ENCODE results near the gene GLIPR1L2.

- no peak for TF ChIP-seq CTCF (IDR thresholded peaks at IDR 0.05)
- TF ChIP-seq POLR2A (IDR thresholded peaks at IDR 0.05) = no peak
Observed at GRCh38 chr12:75476071-75476470, 85.2 kb downstream of the GLIPR1L2 start.
